ENCODE results near the gene SLC6A2.
"Not testable (repeated sequence)": the region's sequence is repeated elsewhere in the genome, so short reads cannot be mapped to it uniquely, and the experiment has no call there.

The SLC6A2 gene

DNA sequence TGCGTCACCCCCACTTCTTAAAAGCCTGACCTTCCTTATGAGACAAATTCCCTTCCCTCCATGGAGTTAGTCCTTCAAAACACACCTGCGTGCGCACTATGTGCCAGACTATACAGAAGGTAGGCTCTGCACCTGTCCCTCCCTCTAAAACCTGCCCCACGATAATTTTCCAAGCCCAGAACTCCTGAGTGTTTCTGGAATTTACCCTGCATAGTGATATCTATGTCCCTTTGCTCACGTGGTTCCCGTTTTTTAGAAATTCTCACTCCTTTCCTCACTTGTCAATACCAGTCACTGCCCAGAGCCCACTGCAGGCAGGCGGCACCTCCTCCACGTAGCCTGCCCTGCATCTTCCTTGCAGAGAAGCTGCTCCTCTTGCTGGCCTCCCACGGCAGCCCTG lies 82.2 kb downstream of the SLC6A2 start:
- ATAC-seq (replicated peaks; ENCODE audit: extremely low read depth, poor library complexity, severe bottlenecking) (no peak), DNase-seq (ENCODE audit: low spot score in 2 of 2) (no peak)
- Mint-ChIP-seq H3K27ac (ENCODE audit: low read depth) (no peak overlapping the region), H3K4me1 (peaks cover 4% of the 10 kb centered on the region), H3K9me3 (no peaks in the 10 kb centered on the region), H3K4me3 (no peak overlapping the region), H3K27me3 (peaks cover 38% of the 10 kb centered on the region), H3K36me3 (ENCODE audit: insufficient read depth) (no peaks in the 10 kb centered on the region)

DNA sequence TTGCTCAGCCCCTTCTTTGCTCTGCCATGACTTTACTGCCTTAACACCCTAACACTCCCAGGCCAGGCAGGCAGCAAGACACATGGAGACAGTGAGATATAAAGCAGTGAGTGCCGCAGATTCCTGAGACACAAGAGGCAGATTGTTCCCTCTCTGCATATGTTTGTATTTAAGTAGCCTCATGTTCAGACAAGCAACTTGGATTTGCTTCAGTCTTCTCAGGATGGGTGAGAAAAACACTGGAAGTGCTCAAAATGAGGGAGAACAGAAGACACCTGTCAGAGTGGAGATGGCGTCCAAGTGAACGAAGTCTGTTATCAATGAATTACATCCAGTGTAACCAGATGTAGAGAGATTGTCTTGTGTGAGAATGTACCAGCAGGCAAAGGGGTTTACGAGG lies 90.3 kb downstream of the SLC6A2 start:
- ATAC-seq (replicated peaks; ENCODE audit: extremely low read depth, poor library complexity, severe bottlenecking): no peak
- no peak for DNase-seq (ENCODE audit: low spot score in 2 of 2)
- Mint-ChIP-seq H3K36me3 (ENCODE audit: insufficient read depth) (no peaks in the 10 kb centered on the region), H3K27me3 (peaks cover 58% of the 10 kb centered on the region), H3K27ac (ENCODE audit: low read depth) (no peak overlapping the region), H3K4me1 (no peaks in the 10 kb centered on the region), H3K9me3 (no peaks in the 10 kb centered on the region), H3K4me3 (no peak overlapping the region)

DNA sequence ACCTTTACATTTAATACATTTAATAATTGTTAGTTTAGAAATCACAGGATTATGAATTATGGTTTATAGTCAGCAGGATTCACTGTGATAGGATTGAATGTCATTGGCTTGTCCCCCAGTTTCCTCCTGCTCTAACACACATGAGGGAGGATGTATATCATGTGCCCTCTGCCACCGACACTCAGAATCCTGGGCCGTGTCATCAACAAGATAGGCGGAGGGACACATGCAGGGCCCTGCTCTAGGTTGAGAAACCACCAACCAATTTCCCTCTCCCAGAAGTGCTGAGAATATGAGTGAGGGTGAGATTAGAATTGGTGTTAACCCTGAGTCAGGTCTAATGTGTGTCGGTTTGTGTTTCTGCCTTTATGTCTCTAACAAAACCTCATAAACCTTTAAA lies 92.0 kb downstream of the SLC6A2 start:
- Mint-ChIP-seq H3K27me3 (peaks cover 45% of the 10 kb centered on the region), H3K27ac (ENCODE audit: low read depth) (no peak overlapping the region), H3K9me3 (peaks cover 8% of the 10 kb centered on the region), H3K4me1 (peaks cover 8% of the 10 kb centered on the region), H3K4me3 (no peak overlapping the region), H3K36me3 (ENCODE audit: insufficient read depth) (peaks cover under 1% of the 10 kb centered on the region)
- no peak for DNase-seq (ENCODE audit: low spot score in 2 of 2)
- ATAC-seq (replicated peaks; ENCODE audit: extremely low read depth, poor library complexity, severe bottlenecking): no peak

DNA sequence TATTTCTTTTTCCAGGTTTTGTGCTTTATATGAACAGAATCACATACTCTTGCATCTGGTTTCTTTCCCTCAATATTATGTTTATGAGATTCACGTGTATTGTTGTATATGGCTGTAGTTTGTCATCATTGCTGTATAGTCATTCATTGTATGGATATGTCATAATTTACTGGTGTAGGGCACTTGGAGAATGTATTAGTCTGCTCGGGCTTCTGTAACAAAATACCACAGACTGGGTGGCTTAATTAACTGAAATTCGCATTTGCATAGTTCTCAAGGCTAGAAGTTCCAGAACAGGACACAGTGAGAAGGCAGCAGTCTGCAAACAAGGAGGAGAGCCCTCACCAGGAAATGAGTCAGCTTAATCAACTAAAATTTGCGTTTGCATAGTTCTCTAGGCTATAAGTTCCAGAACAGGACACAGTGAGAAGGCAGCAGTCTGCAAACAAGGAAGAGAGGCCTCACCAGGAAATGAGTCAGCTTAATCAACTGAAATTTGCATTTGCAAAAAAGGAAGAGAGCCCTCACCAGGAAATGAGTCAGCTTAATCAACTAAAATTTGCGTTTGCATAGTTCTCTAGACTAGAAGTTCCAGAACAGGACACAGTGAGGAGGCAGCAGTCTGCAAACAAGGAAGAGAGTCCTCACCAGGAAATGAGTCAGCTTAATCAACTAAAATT lies 96.8 kb downstream of the SLC6A2 start:
- H3K27me3 Mint-ChIP-seq; DNase-seq (ENCODE audit: low spot score in 2 of 2); H3K36me3 Mint-ChIP-seq (ENCODE audit: insufficient read depth): not testable (repeated sequence)
- H3K27ac Mint-ChIP-seq (ENCODE audit: low read depth): peak overlapping the region; percentile 94
- H3K4me1 Mint-ChIP-seq: peaks cover 27% of the 10 kb centered on the region
- ATAC-seq (replicated peaks; ENCODE audit: extremely low read depth, poor library complexity, severe bottlenecking): peak; percentile 70
- H3K4me3 Mint-ChIP-seq: peak overlapping the region; percentile 68
- peaks cover 16% of the 10 kb centered on the region for H3K9me3 Mint-ChIP-seq

DNA sequence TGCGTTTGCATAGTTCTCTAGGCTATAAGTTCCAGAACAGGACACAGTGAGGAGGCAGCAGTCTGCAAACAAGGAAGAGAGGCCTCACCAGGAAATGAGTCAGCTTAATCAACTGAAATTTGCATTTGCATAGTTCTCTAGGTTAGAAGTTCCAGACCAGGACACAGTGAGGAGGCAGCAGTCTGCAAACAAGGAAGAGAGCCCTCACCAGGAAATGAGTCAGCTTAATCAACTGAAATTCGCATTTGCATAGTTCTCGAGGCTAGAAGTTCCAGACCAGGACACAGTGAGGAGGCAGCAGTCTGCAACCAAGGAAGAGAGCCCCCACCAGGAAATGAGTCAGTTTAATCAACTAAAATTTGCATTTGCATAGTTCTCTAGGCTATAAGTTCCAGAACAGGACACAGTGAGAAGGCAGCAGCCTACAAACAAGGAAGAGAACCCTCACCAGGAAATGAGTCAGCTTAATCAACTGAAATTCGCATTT lies 97.4 kb downstream of the SLC6A2 start:
- peak in 1 of 2 donors; percentile 13 for DNase-seq (ENCODE audit: low spot score in 2 of 2)
- peak overlapping the region; percentile 68 for H3K4me3 Mint-ChIP-seq

More for the DNA sequence above, 97.4 kb downstream of the SLC6A2 start:
- Mint-ChIP-seq H3K9me3 (peaks cover 16% of the 10 kb centered on the region), H3K4me1 (peaks cover 27% of the 10 kb centered on the region), H3K27ac (ENCODE audit: low read depth) (peak overlapping the region; percentile 94)
- not testable (repeated sequence) for ATAC-seq (replicated peaks; ENCODE audit: extremely low read depth, poor library complexity, severe bottlenecking); H3K36me3 Mint-ChIP-seq (ENCODE audit: insufficient read depth); H3K27me3 Mint-ChIP-seq
